Breast epithelium (tissue), 4 donors: ENCODE results near the gene AMN1. TPM values are rescaled to one million over a fixed set of nuclear protein-coding genes. Genes with fewer than 3 reads are reported as not detected.
"Not testable (repeated sequence)": the region's sequence is repeated elsewhere in the genome, so short reads cannot be mapped to it uniquely, and the experiment has no call there.

ENCODE experiments used
- DNase-seq, 2 donors: peaks; one replicate each; pipeline ENCODE4 v3.0.0-alpha.2; 2019; ENCODE audit warnings: low spot score in 2 of 2
- H3K27ac ChIP-seq, 2 donors: fragments of 200-600 bp; sonication (generic) in 1 of 2; one replicate each; pipeline ENCODE4 v1.5.1; 2016 to 2019; ENCODE audit warnings: mild to moderate bottlenecking in 1 of 2
- H3K27me3 ChIP-seq, 2 donors: fragments of 200-600 bp; sonication (generic) in 1 of 2; one replicate each; pipeline versions ENCODE4 v1.5.1 to v1.6.0; 2017 to 2019; ENCODE audit warnings: control low read depth in 1 of 2, mild to moderate bottlenecking in 1 of 2
- H3K36me3 ChIP-seq: fragments of 200-600 bp; one replicate; pipeline ENCODE4 v1.5.1; 2019
- H3K4me1 ChIP-seq, 2 donors: fragments of 200-600 bp; sonication (generic); one replicate each; pipeline ENCODE4 v1.5.1; 2016 to 2019; ENCODE audit warnings: control low read depth in 1 of 2
- H3K4me3 ChIP-seq, 3 donors: fragments of 200-600 bp; sonication (generic); 1 replicate in 2 of 3; 2 replicates in 1 of 3; pipeline ENCODE4 v1.5.1; 2016 to 2019; ENCODE audit warnings: mild to moderate bottlenecking in 3 of 3, moderate library complexity in 2 of 3
- H3K9me3 ChIP-seq, 2 donors: fragments of 200-600 bp; sonication (generic) in 1 of 2; one replicate each; pipeline ENCODE4 v1.5.1; 2016 to 2019; ENCODE audit warnings: control low read depth in 1 of 2
- CTCF ChIP-seq, 3 donors: fragments of 450-650 bp; IDR thresholded peaks; one replicate each; pipeline ENCODE4 v1.5.1; 2016 to 2017; ENCODE audit warnings: antibody characterized with exemption in 3 of 3, mild to moderate bottlenecking in 3 of 3, moderate library complexity in 3 of 3
- POLR2A ChIP-seq: fragments of 450-650 bp; IDR thresholded peaks from one replicate; pipeline ENCODE4 v1.6.1; 2016; ENCODE audit warnings: antibody characterized with exemption, mild to moderate bottlenecking, moderate library complexity
- POLR2AphosphoS5 ChIP-seq, 3 donors: sonication (generic); formaldehyde crosslinking; IDR thresholded peaks; one replicate each; pipeline ENCODE4 v1.6.1; 2017; ENCODE audit warnings: antibody characterized with exemption in 3 of 3
- intact Hi-C: fragments of 100-400 bp; cut with DNase I; formaldehyde crosslinking; loops from one replicate; pipeline ENCODE4 v1.15.1; 2023; ENCODE audit warnings: low total_unique reads
- total RNA-seq, 3 donors: library from RNA; depleted of rRNA; stranded (reverse); fragments of >200 nt; gene quantifications; one replicate each; pipeline ENCODE4 v1.1.0, GENCODE V29; 2016

AMN1 gene
- total RNA-seq, 3 donors from 2014 or later, result 10.9 to 23.7 (median 16.4) TPM

- intact Hi-C loops, result no loop called here
- no peaks in the 10 kb centered on the region for H3K36me3 ChIP-seq
- no peaks in the 10 kb centered on the region for H3K9me3 ChIP-seq
- H3K4me1 ChIP-seq, result no peaks in the 10 kb centered on the region
- no peak overlapping the region for H3K4me3 ChIP-seq
- peak overlapping the region in 1 of 2 donors; percentile 52 for H3K27ac ChIP-seq
- no peaks in the 10 kb centered on the region for H3K27me3 ChIP-seq
- TF ChIP-seq CTCF (IDR thresholded peaks at IDR 0.05), result no peak
- TF ChIP-seq POLR2A, result no peak
- TF ChIP-seq POLR2AphosphoS5 (IDR thresholded peaks at IDR 0.05), result no peak
- no peak for DNase-seq
Measured at GRCh38 chr12:31714406-31715271, 14.2 kb downstream of the AMN1 start.

GRCh38 chr12:31712877-31713276, 15.9 kb downstream of the AMN1 start:
- DNase-seq, result no peak
- TF ChIP-seq POLR2AphosphoS5 (IDR thresholded peaks at IDR 0.05), result no peak
- TF ChIP-seq POLR2A, result no peak
- no peak for TF ChIP-seq CTCF (IDR thresholded peaks at IDR 0.05)

GRCh38 chr12:31710021-31710818, 18.6 kb downstream of the AMN1 start:
- no peaks in the 10 kb centered on the region for H3K36me3 ChIP-seq
- intact Hi-C loops, result no loop called here
- no peak for DNase-seq
- no peak overlapping the region for H3K27ac ChIP-seq
- H3K4me3 ChIP-seq, result no peak overlapping the region
- no peaks in the 10 kb centered on the region for H3K4me1 ChIP-seq
- no peaks in the 10 kb centered on the region for H3K27me3 ChIP-seq
- H3K9me3 ChIP-seq, result peaks cover 15 to 19% of the 10 kb centered on the region in 2 donors
- TF ChIP-seq CTCF (IDR thresholded peaks at IDR 0.05) (no peak), POLR2AphosphoS5 (IDR thresholded peaks at IDR 0.05) (no peak), POLR2A (no peak)

More at GRCh38 chr12:31712877-31713276, 15.9 kb downstream of the AMN1 start:
- intact Hi-C loops, result no loop called here
- no peak overlapping the region for H3K4me3 ChIP-seq
- H3K36me3 ChIP-seq, result no peaks in the 10 kb centered on the region
- H3K27me3 ChIP-seq, result no peaks in the 10 kb centered on the region
- no peak overlapping the region for H3K27ac ChIP-seq
- H3K9me3 ChIP-seq, result peaks cover 11% of the 10 kb centered on the region in 2 donors
- H3K4me1 ChIP-seq, result no peaks in the 10 kb centered on the region

- DNase-seq, H3K4me3 ChIP-seq, H3K36me3 ChIP-seq, H3K27ac ChIP-seq, intact Hi-C loops, H3K4me1 ChIP-seq, H3K27me3 ChIP-seq: not testable (repeated sequence)
- peaks cover 15 to 19% of the 10 kb centered on the region in 2 donors for H3K9me3 ChIP-seq
Measured at GRCh38 chr12:31708118-31708517, 20.7 kb downstream of the AMN1 start.

- H3K4me3 ChIP-seq, result no peak overlapping the region
- no peak overlapping the region for H3K27ac ChIP-seq
- H3K9me3 ChIP-seq, result peaks cover 15 to 19% of the 10 kb centered on the region in 2 donors
- intact Hi-C loops, result no loop called here
- TF ChIP-seq POLR2AphosphoS5 (IDR thresholded peaks at IDR 0.05) (no peak), CTCF (IDR thresholded peaks at IDR 0.05) (no peak), POLR2A (no peak)
- H3K4me1 ChIP-seq, result no peaks in the 10 kb centered on the region
- no peaks in the 10 kb centered on the region for H3K36me3 ChIP-seq
- H3K27me3 ChIP-seq, result no peaks in the 10 kb centered on the region
- no peak for DNase-seq
Measured at GRCh38 chr12:31705621-31706020, 23.2 kb downstream of the AMN1 start.
